Panc1 (cell line): Measurements from ENCODE around the gene BAHCC1.

ENCODE experiments used
- TCF7L2 ChIP-seq: IDR thresholded peaks from 2 replicates; pipeline ENCODE4 v1.6.1; 2011; ENCODE audit warnings: mild to moderate bottlenecking, low read depth, low read length, inconsistent platforms
- TF ChIP-seq, protein P1 (sequence below): fragments of 450-650 bp; IDR thresholded peaks from 2 replicates; pipeline ENCODE4 v1.5.1; 2017; ENCODE audit warnings: mild to moderate bottlenecking
- TF ChIP-seq, protein P2 (sequence below), 2 experiments: IDR thresholded peaks; 2 replicates each; pipeline ENCODE4 v1.6.1; 2011 to 2012; ENCODE audit warnings: low read depth in 2 of 2, control low read depth in 1 of 2, low read length in 1 of 2, mild to moderate bottlenecking in 1 of 2, moderate library complexity in 1 of 2; ENCODE audit not compliant: insufficient read depth in 1 of 2

DNA sequence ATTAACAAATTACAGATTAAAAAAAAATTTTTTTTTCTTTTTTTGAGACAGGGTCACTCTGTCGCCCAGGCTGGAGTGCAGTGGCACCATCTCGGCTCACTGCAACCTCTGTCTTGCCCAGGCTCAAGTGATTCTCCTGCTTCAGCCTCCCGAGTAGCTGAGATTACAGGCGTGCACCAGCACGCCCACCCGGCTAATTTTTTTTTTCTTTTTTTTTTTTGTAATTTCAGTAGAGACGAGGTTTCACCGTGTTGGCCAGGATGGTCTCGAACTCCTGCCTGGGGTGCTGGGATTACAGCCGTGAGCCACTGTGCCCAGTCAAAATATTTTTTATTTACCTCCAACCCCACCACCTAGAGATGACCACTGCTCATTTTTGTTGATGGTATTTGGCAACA is 91.8 kb downstream of the BAHCC1 start:
- TF ChIP-seq, protein P1, sequence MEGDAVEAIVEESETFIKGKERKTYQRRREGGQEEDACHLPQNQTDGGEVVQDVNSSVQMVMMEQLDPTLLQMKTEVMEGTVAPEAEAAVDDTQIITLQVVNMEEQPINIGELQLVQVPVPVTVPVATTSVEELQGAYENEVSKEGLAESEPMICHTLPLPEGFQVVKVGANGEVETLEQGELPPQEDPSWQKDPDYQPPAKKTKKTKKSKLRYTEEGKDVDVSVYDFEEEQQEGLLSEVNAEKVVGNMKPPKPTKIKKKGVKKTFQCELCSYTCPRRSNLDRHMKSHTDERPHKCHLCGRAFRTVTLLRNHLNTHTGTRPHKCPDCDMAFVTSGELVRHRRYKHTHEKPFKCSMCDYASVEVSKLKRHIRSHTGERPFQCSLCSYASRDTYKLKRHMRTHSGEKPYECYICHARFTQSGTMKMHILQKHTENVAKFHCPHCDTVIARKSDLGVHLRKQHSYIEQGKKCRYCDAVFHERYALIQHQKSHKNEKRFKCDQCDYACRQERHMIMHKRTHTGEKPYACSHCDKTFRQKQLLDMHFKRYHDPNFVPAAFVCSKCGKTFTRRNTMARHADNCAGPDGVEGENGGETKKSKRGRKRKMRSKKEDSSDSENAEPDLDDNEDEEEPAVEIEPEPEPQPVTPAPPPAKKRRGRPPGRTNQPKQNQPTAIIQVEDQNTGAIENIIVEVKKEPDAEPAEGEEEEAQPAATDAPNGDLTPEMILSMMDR = no peak
- TF ChIP-seq, protein P2, sequence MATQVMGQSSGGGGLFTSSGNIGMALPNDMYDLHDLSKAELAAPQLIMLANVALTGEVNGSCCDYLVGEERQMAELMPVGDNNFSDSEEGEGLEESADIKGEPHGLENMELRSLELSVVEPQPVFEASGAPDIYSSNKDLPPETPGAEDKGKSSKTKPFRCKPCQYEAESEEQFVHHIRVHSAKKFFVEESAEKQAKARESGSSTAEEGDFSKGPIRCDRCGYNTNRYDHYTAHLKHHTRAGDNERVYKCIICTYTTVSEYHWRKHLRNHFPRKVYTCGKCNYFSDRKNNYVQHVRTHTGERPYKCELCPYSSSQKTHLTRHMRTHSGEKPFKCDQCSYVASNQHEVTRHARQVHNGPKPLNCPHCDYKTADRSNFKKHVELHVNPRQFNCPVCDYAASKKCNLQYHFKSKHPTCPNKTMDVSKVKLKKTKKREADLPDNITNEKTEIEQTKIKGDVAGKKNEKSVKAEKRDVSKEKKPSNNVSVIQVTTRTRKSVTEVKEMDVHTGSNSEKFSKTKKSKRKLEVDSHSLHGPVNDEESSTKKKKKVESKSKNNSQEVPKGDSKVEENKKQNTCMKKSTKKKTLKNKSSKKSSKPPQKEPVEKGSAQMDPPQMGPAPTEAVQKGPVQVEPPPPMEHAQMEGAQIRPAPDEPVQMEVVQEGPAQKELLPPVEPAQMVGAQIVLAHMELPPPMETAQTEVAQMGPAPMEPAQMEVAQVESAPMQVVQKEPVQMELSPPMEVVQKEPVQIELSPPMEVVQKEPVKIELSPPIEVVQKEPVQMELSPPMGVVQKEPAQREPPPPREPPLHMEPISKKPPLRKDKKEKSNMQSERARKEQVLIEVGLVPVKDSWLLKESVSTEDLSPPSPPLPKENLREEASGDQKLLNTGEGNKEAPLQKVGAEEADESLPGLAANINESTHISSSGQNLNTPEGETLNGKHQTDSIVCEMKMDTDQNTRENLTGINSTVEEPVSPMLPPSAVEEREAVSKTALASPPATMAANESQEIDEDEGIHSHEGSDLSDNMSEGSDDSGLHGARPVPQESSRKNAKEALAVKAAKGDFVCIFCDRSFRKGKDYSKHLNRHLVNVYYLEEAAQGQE (IDR thresholded peaks at IDR 0.05; ENCODE audit: insufficient read depth in 1 of 2, low read depth in 2 of 2, low read length in 1 of 2) = no peak
- TF ChIP-seq TCF7L2 = no peak
